Adipocyte (in vitro differentiated cells): ENCODE results near the gene ASPA.

ENCODE experiments used
- DNase-seq: peaks from one replicate; pipeline ENCODE4 v3.0.0-alpha.2; 2015; ENCODE audit warnings: low read depth
- H3K27me3 ChIP-seq: replicated peaks from 2 replicates; pipeline ENCODE4 v1.7.0; 2013; ENCODE audit warnings: mild to moderate bottlenecking, low read length, moderate library complexity; ENCODE audit not compliant: control insufficient read depth, insufficient read depth
- H3K36me3 ChIP-seq: 2 replicates; pipeline ENCODE4 v1.7.0; 2013; ENCODE audit warnings: low read length, mild to moderate bottlenecking, moderate library complexity; ENCODE audit not compliant: control insufficient read depth, insufficient read depth, severe bottlenecking
- H3K4me1 ChIP-seq: 2 replicates; pipeline ENCODE4 v1.7.0; 2013; ENCODE audit warnings: mild to moderate bottlenecking, low read length, moderate library complexity; ENCODE audit not compliant: control insufficient read depth, insufficient read depth
- H3K4me3 ChIP-seq: 2 replicates; pipeline ENCODE4 v1.7.0; 2013; ENCODE audit warnings: mild to moderate bottlenecking, low read length, moderate library complexity
- H3K9ac ChIP-seq: 2 replicates; pipeline ENCODE4 v1.7.0; 2013; ENCODE audit warnings: mild to moderate bottlenecking, low read length, moderate library complexity
- H3K9me3 ChIP-seq: 2 replicates; pipeline ENCODE4 v1.7.0; 2013; ENCODE audit warnings: mild to moderate bottlenecking, low read length, moderate library complexity; ENCODE audit not compliant: control insufficient read depth

ASPA gene

DNA sequence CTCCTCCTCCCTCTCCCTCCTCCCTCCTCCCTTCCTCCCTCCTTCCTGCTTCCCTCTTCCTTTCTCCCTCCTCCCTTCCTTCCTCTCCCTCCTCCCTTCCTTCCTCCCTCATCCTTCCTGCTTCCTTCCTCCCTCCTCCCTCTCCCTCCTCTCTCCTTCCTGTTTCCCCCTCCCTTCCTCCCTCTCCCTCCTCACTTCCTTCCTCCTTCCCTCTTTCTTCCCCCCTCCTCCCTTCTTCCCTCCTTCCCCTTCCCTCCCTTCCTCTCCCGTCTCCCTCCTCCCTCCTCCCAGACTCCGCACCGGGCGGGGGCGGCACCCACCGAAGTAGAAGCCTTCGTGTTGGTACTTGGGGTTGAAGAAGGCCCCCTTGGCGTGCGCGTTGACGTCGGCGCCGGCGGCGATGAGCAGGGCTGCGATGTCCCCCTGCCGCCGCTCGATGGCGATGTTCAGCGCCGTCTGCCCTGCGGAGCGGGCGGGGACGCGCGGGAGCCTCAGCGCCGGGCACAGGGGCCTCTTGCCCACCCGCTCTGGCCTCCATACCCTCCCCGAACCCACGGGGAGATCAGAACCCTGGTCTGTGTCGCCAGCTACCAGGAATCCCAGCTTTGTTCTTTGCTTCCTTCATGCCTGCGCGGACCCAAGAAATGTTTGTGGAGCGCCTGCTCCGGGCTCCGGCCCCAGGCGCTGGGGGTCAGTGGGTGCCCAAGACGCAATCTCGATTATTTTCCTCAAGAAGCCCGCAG, 59.6 kb downstream of the ASPA start:
- H3K4me1 ChIP-seq, result peaks cover 19% of the 10 kb centered on the region
- peak overlapping the region; percentile 80 for H3K4me3 ChIP-seq
- DNase-seq, result peak; percentile 70
- H3K9me3 ChIP-seq, result no peaks in the 10 kb centered on the region
- H3K27me3 ChIP-seq, result no peaks in the 10 kb centered on the region
- peak overlapping the region; percentile 85 for H3K9ac ChIP-seq
- no peaks in the 10 kb centered on the region for H3K36me3 ChIP-seq

DNA sequence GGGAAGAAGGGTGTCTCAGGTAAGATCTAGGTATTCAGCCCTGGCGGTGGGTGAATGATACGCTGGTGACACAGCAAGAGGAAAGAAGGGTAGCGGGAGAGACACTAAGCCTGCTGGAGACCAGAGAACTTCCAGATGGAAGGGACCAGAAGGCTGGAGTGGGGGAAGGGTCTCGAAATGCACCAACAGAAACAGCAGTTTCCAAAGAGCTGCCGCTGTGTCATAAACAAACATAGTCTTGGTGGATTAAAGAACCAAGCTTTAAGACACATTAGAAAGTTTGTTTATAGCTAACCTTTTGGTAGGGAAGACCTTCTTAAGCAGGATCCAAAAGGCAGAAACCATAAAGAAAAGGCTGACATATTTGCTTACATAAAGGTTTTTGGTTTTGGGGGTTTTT, 60.9 kb downstream of the ASPA start:
- no peaks in the 10 kb centered on the region for H3K9me3 ChIP-seq
- no peak for DNase-seq
- H3K4me1 ChIP-seq, result peaks cover 10% of the 10 kb centered on the region
- H3K36me3 ChIP-seq, result no peaks in the 10 kb centered on the region
- H3K27me3 ChIP-seq, result no peaks in the 10 kb centered on the region
- no peak overlapping the region for H3K9ac ChIP-seq
- no peak overlapping the region for H3K4me3 ChIP-seq

DNA sequence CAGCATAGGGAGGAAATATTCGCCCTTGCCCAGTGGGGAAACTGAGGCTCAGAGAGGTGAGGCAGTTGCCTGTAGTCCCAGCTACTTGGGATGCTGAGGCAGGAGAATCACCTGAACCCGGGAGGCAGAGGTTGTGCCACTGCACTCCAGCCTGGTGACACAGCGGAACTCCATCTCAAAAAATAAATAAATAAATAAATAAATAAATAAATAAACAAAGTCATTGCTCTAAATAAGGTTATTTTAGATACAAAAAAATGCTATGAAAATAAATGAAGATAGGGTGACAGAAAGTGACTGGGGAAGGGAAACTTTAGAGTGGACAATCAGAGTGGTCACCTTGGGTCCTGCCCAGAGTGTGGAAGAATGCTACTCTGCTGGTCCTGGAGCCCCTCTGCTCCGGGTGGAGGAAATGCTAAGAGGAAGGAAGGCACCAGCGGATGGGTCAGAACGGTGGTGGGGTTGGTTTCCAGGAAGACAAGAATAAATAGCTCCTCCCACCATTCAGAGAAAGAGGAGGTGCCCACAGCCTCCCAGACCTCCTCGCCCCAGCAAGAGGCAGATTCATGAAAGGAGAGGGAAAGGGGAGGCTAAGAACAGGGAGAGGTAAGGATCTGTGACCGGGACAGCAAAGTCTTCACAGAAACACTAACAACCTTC, 64.2 kb downstream of the ASPA start:
- H3K36me3 ChIP-seq, result no peaks in the 10 kb centered on the region
- no peak overlapping the region for H3K9ac ChIP-seq
- no peaks in the 10 kb centered on the region for H3K9me3 ChIP-seq
- H3K4me1 ChIP-seq, result peaks cover 10% of the 10 kb centered on the region
- no peaks in the 10 kb centered on the region for H3K27me3 ChIP-seq
- DNase-seq, result no peak
- H3K4me3 ChIP-seq, result no peak overlapping the region

DNA sequence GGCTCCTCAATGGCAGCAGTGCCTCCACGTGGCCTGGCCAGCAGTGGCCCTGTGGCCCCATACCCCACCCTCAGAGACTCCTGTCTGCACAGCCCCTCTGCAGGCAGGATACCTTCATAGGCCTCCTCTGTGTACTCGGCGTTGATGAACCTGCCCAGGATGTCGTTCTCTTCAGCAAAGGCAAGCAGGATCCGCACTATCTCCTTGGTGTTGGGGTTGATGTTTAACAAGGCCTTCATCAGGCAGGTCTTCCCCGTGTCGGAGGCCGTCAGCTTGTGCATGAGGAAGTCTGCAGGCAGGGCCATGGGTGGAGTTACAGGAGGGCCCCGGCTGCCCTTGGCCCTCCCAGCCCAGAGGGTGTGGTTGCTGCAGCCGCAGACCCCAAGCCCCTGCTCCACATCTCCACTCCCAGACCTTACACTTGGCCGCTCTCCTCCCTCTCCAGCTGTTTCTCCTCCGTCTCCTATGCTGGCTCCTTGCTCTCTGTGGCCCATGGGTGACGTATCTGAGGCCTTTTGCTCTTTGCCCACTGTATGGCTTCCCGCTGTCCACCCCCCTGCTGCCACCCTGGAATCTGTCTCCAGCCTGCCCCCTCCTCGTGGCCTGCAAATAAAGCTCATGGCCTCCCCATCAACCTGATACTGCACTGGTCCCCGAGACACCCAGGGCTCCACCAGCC, 66.8 kb downstream of the ASPA start:
- H3K9me3 ChIP-seq, result no peaks in the 10 kb centered on the region
- no peak for DNase-seq
- H3K27me3 ChIP-seq, result no peaks in the 10 kb centered on the region
- H3K9ac ChIP-seq, result no peak overlapping the region
- H3K4me3 ChIP-seq, result no peak overlapping the region
- no peaks in the 10 kb centered on the region for H3K4me1 ChIP-seq
- H3K36me3 ChIP-seq, result no peaks in the 10 kb centered on the region

DNA sequence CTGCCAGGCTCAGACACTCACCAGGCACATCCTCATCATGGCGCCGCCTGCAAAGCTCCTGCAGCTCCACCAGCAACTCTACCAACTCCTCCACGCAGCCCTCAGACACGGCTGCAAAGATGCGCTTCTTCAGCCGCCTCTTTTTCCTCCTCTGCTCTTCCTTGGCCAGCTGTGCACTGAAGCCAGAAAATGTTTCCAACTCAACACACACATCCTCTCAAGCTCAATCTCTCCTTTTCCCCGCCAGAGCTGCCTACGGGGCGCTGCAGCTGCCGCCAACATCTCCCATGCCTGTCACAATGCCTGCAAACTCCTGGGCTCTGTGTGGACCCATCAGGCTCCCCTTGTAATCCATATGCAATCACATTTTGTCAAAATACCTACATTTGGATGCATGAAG, 67.7 kb downstream of the ASPA start:
- no peak overlapping the region for H3K9ac ChIP-seq
- no peak for DNase-seq
- H3K36me3 ChIP-seq, result no peaks in the 10 kb centered on the region
- no peaks in the 10 kb centered on the region for H3K9me3 ChIP-seq
- no peak overlapping the region for H3K4me3 ChIP-seq
- no peaks in the 10 kb centered on the region for H3K4me1 ChIP-seq
- no peaks in the 10 kb centered on the region for H3K27me3 ChIP-seq

DNA sequence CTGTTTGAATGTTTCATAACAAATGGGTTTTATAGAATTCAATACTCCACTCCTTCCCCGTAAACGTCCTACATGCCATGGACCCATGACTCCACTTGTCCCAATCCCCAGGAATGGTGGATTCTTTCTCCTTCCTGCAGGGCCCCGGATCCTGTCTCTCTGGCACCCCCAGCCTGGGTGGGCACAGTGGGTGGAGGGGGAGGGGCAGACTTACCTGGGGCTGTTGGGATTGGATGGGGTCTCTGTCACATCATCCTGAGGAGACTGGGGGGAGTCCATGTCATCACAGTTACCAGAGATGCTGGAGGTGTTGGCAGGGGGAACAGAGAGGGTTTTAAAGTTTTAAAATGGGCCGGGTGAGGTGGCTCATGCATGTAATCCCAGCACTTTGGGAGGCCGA, 68.6 kb downstream of the ASPA start:
- DNase-seq, result no peak
- Histone ChIP-seq H3K4me3 (no peak overlapping the region), H3K27me3 (no peaks in the 10 kb centered on the region), H3K4me1 (no peaks in the 10 kb centered on the region), H3K9me3 (no peaks in the 10 kb centered on the region), H3K9ac (no peak overlapping the region), H3K36me3 (no peaks in the 10 kb centered on the region)

DNA sequence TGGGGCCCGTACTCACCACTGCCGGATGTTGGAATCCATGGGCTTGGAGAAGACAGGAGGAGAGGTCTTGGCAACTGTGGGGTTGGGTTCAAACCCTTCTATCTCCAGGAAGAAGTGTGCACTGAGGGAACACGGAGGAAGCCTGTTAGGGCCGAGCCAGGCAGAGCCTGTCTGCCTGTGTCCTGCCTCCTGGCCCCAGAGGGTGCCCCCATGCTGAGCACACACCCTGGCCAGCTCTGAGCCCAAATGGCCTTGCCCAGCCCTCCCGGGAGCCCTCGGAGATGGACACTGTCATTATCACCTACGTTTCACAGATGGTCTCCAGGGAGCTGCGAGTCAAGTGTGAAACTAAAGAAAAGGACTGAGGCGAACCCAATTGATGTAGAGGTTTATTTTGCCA, 69.4 kb downstream of the ASPA start:
- H3K36me3 ChIP-seq, result no peaks in the 10 kb centered on the region
- no peak overlapping the region for H3K9ac ChIP-seq
- no peak for DNase-seq
- H3K4me1 ChIP-seq, result no peaks in the 10 kb centered on the region
- no peak overlapping the region for H3K4me3 ChIP-seq
- no peaks in the 10 kb centered on the region for H3K9me3 ChIP-seq
- H3K27me3 ChIP-seq, result no peaks in the 10 kb centered on the region

DNA sequence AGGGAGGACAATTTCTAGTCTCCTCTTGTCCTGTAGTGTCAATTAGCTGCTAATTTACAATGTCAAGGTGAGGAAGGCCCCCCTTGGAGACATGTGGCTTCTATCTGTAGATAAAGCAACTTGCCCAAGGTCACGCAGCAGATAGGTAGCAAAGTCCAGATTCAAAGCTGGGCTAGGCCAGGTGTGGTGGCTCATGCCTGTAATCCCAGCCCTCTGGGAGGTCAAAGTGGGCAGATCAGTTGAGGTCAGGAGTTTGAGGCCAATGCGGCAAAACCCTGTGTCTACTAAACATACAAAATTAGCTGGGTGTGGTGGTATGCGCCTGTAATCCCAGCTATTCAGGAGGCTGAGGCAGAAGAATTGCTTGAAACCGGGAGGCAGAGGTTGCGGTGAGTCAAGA, 70.7 kb downstream of the ASPA start:
- Histone ChIP-seq H3K4me3 (no peak overlapping the region), H3K4me1 (no peaks in the 10 kb centered on the region), H3K9me3 (no peaks in the 10 kb centered on the region), H3K9ac (no peak overlapping the region), H3K36me3 (no peaks in the 10 kb centered on the region), H3K27me3 (no peaks in the 10 kb centered on the region)
- DNase-seq, result no peak

DNA sequence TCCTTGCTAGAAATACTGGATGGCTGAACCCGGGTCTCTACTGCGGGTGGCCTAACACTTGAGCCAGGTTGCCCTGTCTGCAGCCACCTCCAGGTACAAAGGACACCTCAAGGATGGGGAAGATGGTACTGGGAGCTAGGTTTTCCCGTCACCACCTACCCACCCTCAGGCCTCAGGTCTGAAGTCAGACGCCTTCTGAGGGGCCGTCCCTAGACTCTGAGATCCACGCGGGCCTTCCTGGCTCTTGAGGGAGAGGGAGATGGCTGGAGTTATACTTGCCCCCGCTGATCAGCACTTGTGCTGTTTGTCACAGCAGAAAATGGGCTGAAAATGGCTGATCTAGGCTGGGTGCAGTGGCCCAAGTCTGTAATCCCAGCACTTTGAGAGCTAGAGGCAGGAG, 71.2 kb downstream of the ASPA start:
- no peaks in the 10 kb centered on the region for H3K4me1 ChIP-seq
- no peaks in the 10 kb centered on the region for H3K9me3 ChIP-seq
- no peak overlapping the region for H3K4me3 ChIP-seq
- H3K36me3 ChIP-seq, result no peaks in the 10 kb centered on the region
- no peak for DNase-seq
- no peaks in the 10 kb centered on the region for H3K27me3 ChIP-seq
- no peak overlapping the region for H3K9ac ChIP-seq

DNA sequence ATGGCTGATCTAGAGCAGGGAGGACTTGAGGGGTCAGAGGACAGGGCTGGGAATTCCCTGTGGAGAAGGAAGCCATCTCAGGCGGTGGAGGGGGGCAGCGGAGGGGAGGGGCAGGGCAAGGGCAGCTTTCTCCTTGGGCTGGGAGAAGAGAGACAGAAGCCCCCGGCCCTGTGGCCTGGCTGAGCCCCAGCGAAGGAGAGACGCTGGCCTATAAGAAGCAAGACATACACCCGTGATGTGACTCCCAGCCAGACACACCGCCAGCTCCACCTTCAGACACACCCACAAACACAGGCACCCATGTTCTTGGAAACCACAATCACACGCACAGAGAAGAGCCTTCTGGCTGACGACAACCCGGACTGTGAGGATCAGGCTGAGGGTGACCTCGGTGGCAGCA, 71.8 kb downstream of the ASPA start:
- Histone ChIP-seq H3K4me3 (no peak overlapping the region), H3K9me3 (no peaks in the 10 kb centered on the region), H3K9ac (no peak overlapping the region), H3K36me3 (no peaks in the 10 kb centered on the region), H3K27me3 (no peaks in the 10 kb centered on the region), H3K4me1 (no peaks in the 10 kb centered on the region)
- no peak for DNase-seq

DNA sequence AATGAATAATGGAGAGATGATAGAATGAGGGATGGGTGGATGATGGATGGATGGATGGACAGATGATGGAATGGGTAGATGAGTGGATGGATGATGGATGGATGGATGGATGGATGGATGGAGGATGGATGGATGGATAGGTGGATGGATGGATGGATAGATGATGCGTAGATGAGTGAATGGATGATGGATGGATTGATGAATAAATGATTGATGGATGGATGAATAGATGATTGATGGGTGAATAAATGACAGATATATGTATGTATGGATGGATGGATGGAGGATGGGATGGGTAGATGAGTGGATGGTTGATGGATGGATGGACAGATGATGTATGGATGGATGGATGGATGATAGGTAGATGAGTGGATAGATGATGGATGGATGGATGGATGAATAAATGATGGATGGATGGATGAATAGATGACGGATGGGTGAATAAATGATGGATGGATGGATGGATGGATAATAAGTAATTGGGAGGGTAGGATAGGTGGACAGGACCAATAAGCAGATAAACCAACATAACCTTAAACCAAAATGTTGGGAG, 73.9 kb downstream of the ASPA start:
- H3K27me3 ChIP-seq, result no peaks in the 10 kb centered on the region
- H3K9ac ChIP-seq, result no peak overlapping the region
- H3K4me1 ChIP-seq, result no peaks in the 10 kb centered on the region
- H3K36me3 ChIP-seq, result no peaks in the 10 kb centered on the region
- no peak for DNase-seq
- H3K9me3 ChIP-seq, result no peaks in the 10 kb centered on the region
- H3K4me3 ChIP-seq, result no peak overlapping the region
